HG02943 (cell line): ENCODE results near the gene MDC1.
A peak's percentile ranks its signal among the peaks of the same experiment; 100 is the strongest.
"Not testable (repeated sequence)": the region's sequence is repeated elsewhere in the genome, so short reads cannot be mapped to it uniquely, and the experiment has no call there.

Experiments used
- ATAC-seq: cut with Tn5 transposase; IDR thresholded peaks from one replicate; pipeline ENCODE4 v1.9.1; 2021; ENCODE audit warnings: mild to moderate bottlenecking, low read depth, moderate library complexity; ENCODE audit not compliant: unreplicated experiment

The MDC1 gene

DNA sequence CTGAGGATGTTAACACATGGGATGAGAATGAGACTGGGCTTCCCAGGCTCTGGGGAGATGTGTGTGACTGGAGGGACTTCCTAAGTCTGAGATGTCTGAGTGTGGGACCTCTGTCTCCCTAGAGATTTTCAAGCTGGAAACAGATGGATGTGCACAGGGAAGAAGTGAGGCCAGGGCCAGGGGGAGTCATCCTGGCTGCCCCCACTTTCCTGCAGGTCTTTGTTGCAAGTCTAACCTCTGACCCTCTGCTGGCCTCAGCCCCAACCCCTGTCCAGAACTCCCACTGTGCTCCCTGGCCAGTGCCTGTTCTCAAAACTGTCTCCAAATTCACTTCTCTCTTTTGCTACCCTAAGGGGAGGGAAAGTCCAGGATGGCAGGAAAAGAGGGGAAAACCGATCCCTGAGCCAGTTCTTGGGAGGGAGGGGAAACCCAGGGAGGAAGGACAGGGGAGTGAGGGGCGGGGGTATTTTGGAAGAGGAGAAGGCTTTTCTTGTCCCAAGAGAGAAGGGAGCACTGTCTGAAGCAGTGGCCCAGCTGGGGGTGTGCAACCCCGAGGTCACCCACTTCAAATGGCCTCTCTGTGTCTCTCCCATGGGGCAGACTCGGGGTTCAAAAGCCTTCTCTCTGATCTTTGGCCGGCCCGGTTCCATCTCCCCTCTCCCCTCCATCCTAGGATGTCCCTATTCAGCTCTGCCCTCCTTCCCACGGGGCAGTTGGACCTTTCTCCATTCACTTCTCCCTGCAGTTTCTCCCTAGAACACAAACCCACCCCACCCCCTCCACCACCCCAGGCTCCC is 33.7 kb downstream of the MDC1 start:
- no peak for ATAC-seq

DNA sequence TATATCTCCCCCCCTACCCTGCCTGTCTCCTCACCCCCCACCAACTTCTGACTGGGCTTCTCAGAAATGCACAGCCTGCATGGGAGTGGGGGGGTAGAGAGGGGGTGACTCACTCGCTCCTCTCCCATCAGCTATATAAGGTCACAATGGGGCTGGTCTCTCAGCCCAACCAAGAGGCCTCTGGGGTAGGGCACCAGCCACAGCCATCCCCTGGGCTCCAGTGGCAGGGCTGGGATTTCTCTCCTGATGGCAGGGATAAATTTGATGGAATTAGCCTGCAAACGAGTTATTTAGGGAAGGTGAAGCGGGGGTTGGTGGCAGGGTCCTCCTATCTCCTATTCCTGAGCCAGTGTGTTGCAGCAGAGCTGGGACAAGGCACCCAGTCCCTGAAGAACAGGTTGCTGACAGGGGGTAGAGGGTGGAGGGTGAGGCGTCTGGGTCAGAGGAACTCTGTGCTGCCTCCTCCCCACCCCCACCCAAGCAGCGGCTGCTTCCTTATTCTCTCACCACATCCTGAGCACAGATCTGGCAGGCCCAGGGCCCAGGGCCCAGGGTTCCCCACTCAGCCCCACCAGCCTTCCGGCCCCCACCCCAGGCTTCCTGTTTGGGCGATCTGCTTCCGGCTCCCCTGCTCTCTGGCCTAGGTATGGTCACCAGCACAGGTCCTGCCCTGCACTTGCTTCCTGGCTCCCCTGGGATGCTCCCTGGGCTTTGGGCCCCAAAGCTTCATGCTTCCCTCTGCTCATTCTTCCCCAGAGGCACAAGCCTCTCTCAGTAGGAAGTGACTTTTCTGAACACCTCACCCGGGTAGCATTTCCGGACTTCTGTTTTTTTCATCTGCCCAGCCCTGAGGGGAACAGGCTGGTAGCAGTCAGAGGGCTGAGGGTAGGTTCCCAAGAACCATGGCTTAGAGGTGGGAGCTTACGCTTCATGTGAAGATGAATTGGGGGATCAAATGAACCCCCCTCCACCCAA is 34.7 kb downstream of the MDC1 start:
- peak; percentile 47 for ATAC-seq

DNA sequence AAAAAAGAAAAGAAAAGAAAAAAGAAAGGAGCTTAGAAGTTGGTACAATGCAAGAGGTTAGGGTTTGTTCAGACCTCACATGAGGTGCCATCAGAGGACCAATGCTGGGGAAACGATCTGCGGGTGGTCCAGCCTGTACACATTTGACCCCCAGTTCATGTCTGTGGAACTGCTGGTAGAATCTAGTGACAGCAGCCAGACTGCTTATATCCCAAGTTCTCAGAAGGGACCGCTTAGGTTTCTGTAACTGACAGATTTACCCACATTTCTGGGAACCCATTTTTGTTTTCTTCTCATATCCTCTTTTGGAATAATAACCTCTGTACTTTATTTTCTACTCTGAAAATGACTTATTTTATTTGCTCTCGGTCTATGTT is 35.3 kb downstream of the MDC1 start:
- ATAC-seq: no peak

DNA sequence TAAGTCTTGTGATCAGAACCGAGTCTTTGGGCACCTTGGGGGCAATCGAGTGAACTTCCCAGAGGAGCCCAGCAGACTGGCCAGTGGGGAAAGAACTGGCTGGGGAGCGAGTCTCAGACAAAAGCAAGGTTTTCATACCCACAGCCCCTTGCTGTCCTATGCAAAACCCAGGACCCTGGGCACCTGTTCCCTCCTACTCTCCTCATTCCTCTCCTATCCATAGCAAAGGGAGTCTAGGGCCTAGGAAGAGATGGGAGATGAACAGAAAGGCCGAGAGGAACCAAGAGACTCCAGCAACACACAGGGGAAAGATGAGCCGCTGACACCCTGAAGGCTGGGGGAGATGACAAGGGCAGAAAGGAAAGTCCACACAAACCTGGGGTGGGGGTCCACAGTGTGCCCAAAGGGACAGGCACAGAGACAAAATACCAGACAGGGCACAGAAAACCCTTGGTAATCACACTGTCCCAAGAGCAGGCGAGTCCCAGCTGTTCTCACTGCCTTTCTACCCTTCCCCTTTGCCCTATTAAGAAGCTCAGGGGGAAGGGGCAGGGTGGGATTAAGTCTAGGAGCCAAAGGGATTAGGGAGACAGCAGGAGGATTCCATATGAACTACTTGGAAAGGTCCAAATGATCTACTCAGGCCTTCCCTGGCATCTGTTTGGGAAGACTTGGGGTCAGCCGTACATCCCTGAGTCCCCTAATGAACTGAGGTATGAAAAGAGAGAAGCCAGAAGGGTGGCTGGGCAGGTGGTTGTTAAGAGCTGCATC is 37.1 kb downstream of the MDC1 start:
- no peak for ATAC-seq

DNA sequence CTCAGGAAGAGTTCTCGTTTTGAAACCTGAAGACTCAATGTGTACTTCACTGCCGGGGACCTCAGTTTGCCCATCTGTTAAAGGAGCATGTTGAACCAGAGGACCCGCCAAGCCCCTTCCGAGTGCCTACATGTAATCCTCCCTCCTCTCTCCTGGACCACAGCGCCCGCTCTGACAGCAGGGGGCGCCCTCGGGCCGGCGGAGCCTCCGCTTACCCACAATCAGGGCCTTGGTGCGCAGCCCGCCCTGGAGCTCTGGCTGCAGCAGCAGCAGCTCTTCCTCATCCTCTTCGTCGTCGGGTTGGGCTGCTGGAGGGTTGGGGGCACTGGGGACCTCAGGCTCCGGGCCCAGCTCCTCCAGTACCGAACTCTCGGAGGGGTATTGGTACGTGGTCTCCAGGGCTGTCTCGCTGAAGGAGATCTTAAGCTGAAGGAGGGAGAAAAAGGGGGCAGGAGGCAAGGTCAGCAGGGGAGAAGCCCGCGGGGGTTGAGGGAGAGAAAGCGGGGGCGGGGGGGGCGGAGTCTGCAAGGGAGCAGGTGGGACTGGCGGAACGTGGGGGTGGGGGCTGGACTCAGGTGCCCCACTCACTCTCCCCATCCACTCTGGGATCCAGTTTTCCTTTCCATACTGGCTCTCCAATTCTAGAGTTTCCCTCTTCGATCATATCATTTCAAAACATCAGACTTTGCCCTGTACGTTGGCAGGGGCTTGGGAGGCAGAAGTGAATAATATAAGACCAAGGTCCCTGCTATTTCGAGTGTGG is 37.9 kb downstream of the MDC1 start:
- no peak for ATAC-seq

DNA sequence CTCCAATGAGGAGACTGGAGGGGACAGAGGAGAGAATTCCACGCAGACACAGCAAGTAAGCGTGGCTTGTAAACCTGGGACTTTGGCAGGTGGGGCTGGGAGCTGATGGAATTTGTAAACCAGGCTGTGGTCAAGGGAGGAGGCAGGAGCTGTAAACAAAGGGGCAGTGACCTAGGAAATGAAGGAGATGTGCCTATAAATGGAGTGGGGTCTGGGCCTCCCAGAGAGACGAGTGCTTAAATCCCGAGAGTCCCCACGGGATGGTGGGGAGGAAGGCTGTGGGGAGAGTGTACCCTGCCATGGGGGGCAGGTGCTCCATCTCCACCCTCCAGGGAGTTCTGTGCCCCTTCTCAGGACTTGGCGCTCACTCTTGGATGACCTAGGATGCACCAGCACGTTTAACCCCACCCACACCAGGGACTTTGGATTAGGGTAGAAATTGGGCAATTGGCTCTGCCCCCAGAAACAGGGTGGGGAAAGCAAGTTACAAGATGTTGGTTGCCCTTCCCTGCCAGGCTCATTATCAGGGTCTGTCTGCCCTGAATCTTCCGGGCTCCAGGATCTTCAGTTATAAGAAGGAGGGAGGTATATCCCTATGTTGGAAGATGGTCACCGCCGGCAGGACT is 40.3 kb downstream of the MDC1 start:
- ATAC-seq: no peak

DNA sequence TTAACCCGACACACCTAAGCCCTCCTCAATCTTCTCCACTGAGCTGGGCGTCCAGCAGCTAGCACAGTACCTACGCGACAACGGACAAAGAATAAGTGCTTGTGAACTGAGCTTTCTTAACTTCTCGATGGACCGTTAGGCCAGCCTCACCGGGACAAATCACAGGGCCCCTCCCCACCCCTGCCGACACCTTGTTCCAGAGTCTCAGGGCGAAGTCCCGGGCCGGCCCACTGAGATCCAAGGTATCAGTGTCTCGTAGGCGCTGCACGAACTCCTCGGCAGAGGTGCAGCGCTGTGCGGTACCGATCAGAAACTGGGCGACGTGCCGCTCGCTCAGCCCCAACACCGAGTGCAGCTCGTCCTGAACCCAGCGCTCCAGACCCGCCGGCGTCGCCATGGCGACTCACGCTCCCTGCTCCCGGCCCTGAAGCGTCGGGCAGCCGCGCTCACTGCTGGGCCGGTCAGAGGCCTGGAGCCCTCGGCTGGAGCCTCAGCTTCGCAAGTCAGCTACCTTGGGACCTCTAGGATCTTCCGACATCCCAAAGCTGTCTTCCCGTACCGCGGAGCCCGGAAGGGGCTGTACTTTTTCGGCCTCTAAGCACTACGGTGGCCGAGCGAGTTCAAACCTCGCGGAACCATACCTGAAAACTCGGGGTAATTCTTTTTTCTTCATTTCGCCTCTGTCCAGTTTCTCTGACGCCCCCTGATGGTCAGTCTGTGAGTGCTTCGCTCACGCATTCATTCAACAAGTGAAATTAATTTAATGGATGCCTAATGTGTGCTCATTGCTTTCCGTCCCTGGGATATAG is 44.4 kb downstream of the MDC1 start, which contains the start of gene DHX16:
DHX16 (minus strand) TSS at position 562 of the 809 bp plus-strand sequence; CDS start at position 397, 165 bp downstream.
- peak; percentile 62 for ATAC-seq

DNA sequence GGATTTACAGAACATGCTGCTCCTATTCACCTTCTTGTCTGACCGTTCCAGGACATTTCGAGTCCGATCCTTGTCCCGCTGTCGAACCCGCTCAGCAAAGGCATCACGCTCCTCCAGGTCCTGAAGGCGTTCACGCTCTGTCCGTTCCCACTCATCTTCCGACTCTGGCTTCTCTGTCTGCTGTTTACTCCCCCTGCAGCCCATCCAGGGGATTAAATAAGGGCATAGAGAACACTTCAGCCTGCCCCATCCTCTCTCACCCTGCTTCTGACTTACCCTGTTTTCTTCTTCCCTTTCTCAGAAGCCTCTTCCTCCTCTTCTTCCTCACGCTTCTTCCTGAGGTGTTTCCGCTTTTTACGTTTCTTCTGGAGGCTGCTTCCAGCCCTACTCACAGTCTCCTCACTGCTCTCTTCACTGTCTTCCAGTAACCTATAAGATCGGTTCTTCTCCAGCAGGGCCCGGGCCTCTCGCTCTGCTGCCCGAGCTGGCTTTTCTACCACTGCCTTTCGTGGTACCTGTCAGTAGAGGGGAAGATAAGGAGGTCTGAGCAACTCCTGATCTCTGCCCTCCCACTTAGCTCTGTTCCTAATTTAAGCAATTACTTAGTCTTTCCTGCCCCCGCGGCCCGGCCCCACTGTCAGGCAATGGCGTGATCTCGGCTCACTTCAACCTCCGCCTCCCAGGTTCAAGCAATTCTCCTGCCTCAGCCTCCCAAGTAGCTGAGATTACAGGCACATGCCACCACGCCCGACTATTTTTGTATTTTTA is 46.1 kb downstream of the MDC1 start:
- no peak for ATAC-seq

DNA sequence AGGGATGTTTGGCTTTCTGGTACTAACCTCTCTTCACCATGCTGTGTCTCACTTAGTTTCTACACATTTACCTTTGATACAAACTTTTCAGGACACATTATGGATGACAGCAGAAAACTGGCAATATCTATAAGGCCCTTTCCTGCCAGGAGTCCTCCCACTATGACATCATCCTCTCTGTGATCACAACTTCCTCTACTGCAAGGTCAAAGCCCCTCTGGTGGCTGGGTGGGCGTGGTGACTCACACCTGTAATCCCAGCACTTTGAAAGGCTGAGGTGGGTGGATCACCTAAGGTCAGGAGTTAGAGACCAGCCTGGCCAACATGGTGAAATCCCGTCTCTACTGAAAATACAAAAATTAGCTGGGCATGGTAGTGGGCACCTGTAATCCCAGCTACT is 50.8 kb downstream of the MDC1 start:
- ATAC-seq: not testable (repeated sequence)

DNA sequence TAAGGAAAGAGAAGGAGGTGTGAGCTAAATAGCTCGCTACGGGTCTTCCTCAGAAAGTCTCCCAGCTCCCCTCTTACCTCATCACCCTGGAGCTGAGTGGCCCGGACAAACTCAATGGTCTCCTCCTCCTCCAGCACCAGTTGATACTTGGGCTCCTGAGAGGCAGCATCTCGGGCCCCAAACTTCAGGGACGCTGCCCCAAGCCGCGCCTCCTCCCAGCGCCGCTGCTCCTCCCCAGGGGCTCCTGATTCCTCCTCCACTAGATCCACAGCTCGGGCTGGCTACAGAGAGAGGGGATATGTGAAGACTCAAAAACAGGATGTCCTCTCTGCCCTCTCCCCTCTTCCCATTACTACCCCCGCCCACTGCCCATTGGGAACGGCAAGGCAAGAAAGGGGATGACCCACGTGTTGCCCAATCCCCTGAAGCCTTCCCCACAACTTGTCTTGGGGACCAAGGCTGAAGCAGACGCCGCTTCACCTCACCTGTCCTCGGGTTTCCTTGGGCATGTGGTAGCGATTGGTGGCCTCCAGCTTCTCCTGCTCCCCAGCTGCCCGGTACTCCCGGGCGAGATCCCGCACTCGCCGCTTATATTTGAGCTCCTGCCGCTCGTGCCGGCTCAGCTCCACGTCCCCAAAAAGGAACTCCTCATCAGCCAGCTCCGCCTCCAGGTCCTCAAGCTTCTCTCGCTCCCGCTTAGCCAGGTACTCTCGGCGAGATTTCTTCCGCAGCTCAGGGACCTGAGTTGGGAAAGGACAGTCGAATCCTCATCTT is 51.9 kb downstream of the MDC1 start:
- ATAC-seq: no peak

DNA sequence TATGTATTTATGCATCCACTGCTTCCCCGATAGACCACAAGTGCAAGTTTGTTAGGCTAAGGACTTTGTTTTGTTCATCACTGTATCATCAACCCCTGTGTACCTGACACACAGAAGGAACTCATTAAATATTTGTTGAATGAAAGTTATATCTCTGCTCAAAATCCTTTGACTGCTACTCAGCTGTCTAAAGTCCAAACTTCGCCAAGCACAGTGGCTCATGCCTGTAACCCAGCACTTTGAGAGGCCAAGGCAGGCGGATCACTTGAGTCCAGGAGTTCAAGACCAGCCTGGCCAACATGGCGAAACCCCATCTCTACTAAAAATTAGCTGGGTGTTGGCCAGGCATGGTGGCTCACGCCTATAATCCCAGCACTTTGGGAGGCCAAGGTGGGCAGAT is 59.2 kb downstream of the MDC1 start:
- not testable (repeated sequence) for ATAC-seq

DNA sequence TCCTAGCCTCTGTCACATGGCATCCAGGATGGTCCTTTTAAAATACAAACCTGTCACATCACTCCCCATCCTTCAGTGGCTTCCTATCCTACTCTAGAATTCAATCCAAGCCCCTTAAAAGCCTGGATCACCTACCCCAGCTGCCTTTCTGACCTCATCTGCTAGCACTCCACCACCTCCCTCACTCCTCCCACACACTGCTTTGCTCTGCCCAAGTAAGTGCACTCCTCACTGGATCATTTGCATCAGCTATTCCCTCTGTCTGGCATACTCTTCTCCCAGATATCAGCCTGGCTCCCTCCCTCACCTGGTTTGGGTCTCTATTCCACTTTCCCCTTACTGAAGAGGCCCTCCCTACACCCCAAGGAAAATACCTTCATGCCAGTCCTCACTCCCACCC is 59.6 kb downstream of the MDC1 start:
- ATAC-seq: no peak

DNA sequence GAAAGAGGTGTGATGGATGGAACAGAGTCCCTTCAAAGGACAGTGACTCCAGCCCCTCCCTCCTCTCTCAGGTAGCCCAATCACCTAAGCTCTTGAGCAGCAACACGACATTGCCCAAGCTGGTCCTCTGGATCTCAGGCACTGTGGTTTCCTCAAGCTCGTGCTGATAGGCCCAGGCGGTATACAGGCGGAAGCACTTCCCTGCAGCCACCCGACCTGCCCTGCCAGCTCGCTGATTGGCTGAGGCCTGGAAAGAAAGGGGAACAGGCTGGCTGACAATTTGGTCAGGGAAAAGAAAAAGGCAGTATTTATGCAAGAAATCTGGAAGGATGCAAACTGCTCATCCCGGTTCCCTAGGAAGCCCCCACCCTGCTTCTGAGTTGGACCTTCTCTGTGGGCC is 60.6 kb downstream of the MDC1 start:
- ATAC-seq: no peak

DNA sequence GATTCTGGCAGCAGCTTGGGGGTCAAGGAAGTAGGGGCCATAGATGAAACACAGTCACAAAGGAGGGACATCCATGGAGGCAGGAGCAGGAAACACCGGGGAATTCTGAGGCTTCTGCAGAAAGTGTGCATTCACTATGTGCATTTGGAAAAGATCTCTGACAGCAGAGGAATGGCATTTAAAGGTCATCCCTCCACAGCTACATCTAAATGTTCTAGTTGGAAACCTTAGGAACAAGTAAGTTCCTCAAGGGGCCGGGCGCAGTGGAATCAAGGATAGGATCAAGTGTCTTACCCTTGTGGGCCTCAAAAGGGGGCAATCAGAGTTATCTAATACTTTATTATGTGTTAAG is 61.4 kb downstream of the MDC1 start:
- no peak for ATAC-seq

DNA sequence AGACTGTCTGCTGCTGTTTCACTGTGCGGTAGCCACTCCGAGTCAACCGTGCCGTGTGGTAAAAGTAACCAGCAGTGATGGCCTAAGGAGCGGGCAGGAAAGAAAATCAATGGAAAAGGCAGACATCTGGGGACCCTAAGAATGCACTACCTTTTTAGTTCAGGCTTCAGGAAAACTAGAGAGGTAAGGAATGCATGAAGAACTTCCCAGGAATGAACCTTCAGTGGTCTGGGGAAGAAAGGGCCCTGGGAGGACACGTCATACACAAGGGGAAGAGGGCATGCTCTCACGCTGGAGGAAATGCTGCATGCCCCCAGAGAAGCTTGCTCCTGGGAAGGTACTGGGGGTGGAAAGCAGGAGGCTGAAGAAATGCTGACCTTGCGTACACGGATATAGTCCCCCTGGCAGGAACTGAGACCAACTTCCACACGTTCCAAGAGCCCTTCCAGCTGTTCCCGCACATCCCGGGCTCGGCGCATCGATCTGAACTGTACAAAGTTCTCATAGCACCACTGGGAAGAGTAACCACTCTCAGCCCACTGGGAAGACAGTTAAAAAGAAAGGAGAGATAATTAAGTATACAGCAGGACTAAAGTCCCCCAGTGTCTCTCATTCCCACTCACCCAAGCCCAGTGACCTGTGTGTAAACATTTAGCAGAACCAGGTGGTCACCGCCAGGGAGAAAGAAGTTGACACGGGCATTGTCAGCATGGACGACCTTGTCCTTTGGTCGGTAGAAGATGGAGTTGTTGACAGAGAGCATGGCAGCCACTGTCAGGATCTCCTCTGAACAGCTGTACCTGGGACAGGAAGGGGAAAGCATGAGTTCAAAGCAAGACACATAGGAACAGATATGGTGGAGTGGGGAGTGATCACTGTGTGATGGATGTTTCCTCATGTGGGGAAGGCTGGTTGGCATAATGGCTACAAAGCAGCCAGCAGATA is 62.0 kb downstream of the MDC1 start:
- no peak for ATAC-seq

DNA sequence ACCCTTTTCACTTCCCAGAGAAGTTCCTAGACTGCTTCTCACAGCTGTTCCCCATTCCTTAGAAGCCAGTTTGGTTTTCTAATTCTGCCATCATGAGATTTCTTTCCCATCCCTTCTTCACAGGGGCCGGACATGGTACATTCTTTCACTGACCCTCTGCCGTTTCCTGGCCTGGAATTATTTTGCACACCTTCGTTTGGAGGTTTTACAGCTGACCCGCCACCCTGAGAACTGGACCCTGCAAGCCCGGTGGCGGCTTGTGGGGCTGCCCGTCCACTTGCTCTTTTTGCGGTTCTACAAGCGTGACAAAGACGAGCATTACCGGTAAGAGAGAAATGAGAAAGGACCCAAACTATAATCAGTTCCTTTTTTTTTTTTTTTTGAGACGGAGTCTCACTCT is 65.9 kb downstream of the MDC1 start:
- ATAC-seq: no peak
